Transverse colon (tissue), 4 donors: Measurements from ENCODE around the gene NHLRC1. TPM values are rescaled to one million over a fixed set of nuclear protein-coding genes. Genes with fewer than 3 reads are reported as not detected.

Source experiments
- DNase-seq: peaks from one replicate; pipeline ENCODE4 v3.0.0-alpha.2; 2019
- H3K27ac ChIP-seq, 4 donors: fragments of 200-600 bp; sonication (generic); 2 replicates each; pipeline ENCODE4 v1.5.1; 2016 to 2018; ENCODE audit warnings: inconsistent platforms in 4 of 4
- H3K27me3 ChIP-seq: fragments of 200-600 bp; sonication (generic); 2 replicates; pipeline ENCODE4 v1.5.1; 2017; ENCODE audit warnings: inconsistent platforms
- H3K36me3 ChIP-seq, 4 donors: fragments of 200-600 bp; sonication (generic); 2 replicates each; pipeline ENCODE4 v1.5.1; 2017 to 2019; ENCODE audit warnings: inconsistent platforms in 4 of 4
- H3K4me1 ChIP-seq, 4 donors: fragments of 200-600 bp; sonication (generic); 2 replicates each; pipeline ENCODE4 v1.5.1; 2017 to 2020; ENCODE audit warnings: inconsistent platforms in 4 of 4
- H3K4me3 ChIP-seq, 4 donors: fragments of 200-600 bp; sonication (generic); 1 replicate in 1 of 4; 2 replicates in 3 of 4; pipeline versions ENCODE4 v1.5.1 to v1.6.1; 2017 to 2019; ENCODE audit warnings: inconsistent platforms in 4 of 4
- H3K9me3 ChIP-seq, 2 donors: fragments of 200-600 bp; sonication (generic); 2 replicates each; pipeline ENCODE4 v1.5.1; 2017 to 2019; ENCODE audit warnings: inconsistent platforms in 2 of 2
- CTCF ChIP-seq, 5 experiments: fragments of 200-600 bp in 3 of 5; fragments of 450-650 bp in 2 of 5; sonication (generic) in 3 of 5; IDR thresholded peaks; 1 replicate in 2 of 5; 2 replicates in 3 of 5; pipeline ENCODE4 v1.5.1; 2016 to 2017; ENCODE audit warnings: antibody characterized with exemption in 5 of 5, inconsistent platforms in 3 of 5, mild to moderate bottlenecking in 2 of 5, moderate library complexity in 1 of 5
- EP300 ChIP-seq: sonication (generic); formaldehyde crosslinking; IDR thresholded peaks from one replicate; pipeline ENCODE4 v1.6.1; 2017; ENCODE audit warnings: antibody characterized with exemption, low read depth
- POLR2A ChIP-seq: fragments of 450-650 bp; IDR thresholded peaks from one replicate; pipeline ENCODE4 v1.6.1; 2016; ENCODE audit warnings: antibody characterized with exemption, mild to moderate bottlenecking, moderate library complexity
- POLR2AphosphoS5 ChIP-seq, 3 donors: sonication (generic); formaldehyde crosslinking; IDR thresholded peaks; one replicate each; pipeline ENCODE4 v1.6.1; 2016; ENCODE audit warnings: antibody characterized with exemption in 3 of 3
- WGBS, 2 donors: methylation state at CpG; one replicate each; pipeline ENCODE4 v1.1.5; 2018; ENCODE audit warnings: low coverage in 1 of 2; 5-methylcytosine and 5-hydroxymethylcytosine counted together
- in situ Hi-C, 4 donors: fragments of 200-750 bp; cut with MboI; loops; one replicate each; pipeline versions ENCODE4 v1.15.0 to v1.15.1; 2017; ENCODE audit warnings: low sequenced_read_pairs in 3 of 4, low pct_ligation_motif_present in 1 of 4, low pct_unique_long_range_greater_than_20kb in 1 of 4
- intact Hi-C: fragments of 100-400 bp; cut with DNase I; formaldehyde crosslinking; loops from one replicate; pipeline ENCODE4 v1.15.1; 2023; ENCODE audit warnings: low total_unique reads
- total RNA-seq, 4 donors: library from RNA; depleted of rRNA; stranded (reverse); fragments of >200 nt; gene quantifications; one replicate each; pipeline ENCODE4 v1.1.0, GENCODE V29; 2016

The NHLRC1 gene
- total RNA-seq, 4 donors from 2014 or later = 1.1 to 2.1 TPM; not detected in 2

- Histone ChIP-seq H3K4me3 (no peak overlapping the region), H3K36me3 (no peaks in the 10 kb centered on the region), H3K4me1 (peaks cover 0 to 16% (median 7%) of the 10 kb centered on the region in 4 donors), H3K27ac (no peak overlapping the region), H3K9me3 (no peaks in the 10 kb centered on the region), H3K27me3 (no peaks in the 10 kb centered on the region)
- 59 to 84% methylated on average over 3 of the region's 3 CpGs for WGBS, 2 donors
- in situ Hi-C loops = loop anchor here (25.0 kb wide), 3 partner anchors 131 to 531 kb away; partner anchors contain the start of gene KIF13A (in 1 of the 4)
- TF ChIP-seq POLR2AphosphoS5 (IDR thresholded peaks at IDR 0.05) (no peak), CTCF (IDR thresholded peaks at IDR 0.05) (no peak), EP300 (no peak), POLR2A (no peak)
- intact Hi-C loops = no loop called here
- no peak for DNase-seq
Measured at GRCh38 chr6:18118330-18118729, 4.1 kb downstream of the NHLRC1 start.

GRCh38 chr6:18117136-18117535, 5.3 kb downstream of the NHLRC1 start:
- Histone ChIP-seq H3K9me3 (no peaks in the 10 kb centered on the region), H3K36me3 (no peaks in the 10 kb centered on the region), H3K27me3 (no peaks in the 10 kb centered on the region), H3K4me3 (no peak overlapping the region), H3K27ac (no peak overlapping the region), H3K4me1 (peaks cover 0 to 10% (median 5%) of the 10 kb centered on the region in 4 donors)
- WGBS, 2 donors = 91% methylated on average over 5 of the region's 5 CpGs; no CpG with 5 or more reads in 1 of the 2 donors
- DNase-seq = no peak
- in situ Hi-C loops = loop anchor here (25.0 kb wide), 3 partner anchors 130 to 530 kb away; partner anchors contain the start of gene KIF13A (in 1 of the 4)
- TF ChIP-seq EP300 (no peak), CTCF (IDR thresholded peaks at IDR 0.05) (no peak), POLR2AphosphoS5 (IDR thresholded peaks at IDR 0.05) (no peak), POLR2A (no peak)
- intact Hi-C loops = no loop called here

DNA sequence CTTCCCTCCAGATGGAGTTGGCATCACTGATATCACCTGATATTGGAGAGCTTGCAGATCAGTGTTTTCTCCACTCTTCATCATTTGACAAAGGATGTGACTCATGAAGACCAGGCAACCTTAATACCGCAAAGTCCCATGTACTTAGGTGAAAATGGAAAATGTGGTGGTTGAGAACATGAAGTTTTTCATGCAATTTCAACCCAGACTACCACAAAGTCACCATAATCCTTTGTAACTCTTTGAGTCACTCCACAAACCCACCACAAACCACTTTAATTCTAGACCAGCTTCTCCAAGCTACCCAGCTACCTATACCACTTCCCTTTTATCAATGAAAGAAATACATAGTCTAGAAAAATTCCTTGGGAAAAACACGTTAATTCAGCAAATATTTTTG, 7.1 kb downstream of the NHLRC1 start:
- Histone ChIP-seq H3K4me1 (peaks cover 0 to 6% (median 2%) of the 10 kb centered on the region in 4 donors), H3K9me3 (no peaks in the 10 kb centered on the region), H3K4me3 (no peak overlapping the region), H3K36me3 (no peaks in the 10 kb centered on the region), H3K27ac (no peak overlapping the region), H3K27me3 (no peaks in the 10 kb centered on the region)
- 80 to 81% methylated on average over 1 to 2 of the region's 2 CpGs for WGBS, 2 donors
- TF ChIP-seq POLR2AphosphoS5 (IDR thresholded peaks at IDR 0.05) (no peak), EP300 (no peak), CTCF (IDR thresholded peaks at IDR 0.05) (no peak), POLR2A (no peak)
- intact Hi-C loops (no loop called here), in situ Hi-C loops (loop anchor here (25.0 kb wide), 3 partner anchors 128 to 528 kb away; partner anchors contain the start of gene KIF13A (in 1 of the 4))
- DNase-seq = no peak

DNA sequence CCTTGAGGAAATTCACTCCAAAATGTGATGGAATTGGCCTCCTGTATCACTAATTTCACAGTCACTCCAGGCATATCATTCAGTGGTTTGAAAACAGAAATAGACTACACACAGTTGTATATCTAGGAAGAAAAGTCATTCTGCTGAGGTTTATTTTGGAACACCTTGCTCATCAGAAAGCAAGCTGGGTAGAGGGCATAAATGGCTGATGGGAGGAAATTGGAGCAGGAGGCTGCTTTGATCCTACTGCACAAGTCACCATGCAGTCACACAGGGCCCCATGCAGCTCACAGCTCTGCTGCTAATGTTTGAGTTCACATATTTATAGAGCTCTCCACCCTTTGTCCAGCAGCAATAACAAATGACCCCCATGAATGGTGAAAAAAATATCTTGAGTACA, 12.3 kb downstream of the NHLRC1 start:
- no peaks in the 10 kb centered on the region for H3K36me3 ChIP-seq
- no peak for DNase-seq
- intact Hi-C loops = no loop called here
- H3K9me3 ChIP-seq = peaks cover 0 to 3% of the 10 kb centered on the region in 2 donors
- in situ Hi-C loops = loop anchor here (25.0 kb wide), 3 partner anchors 123 to 523 kb away; partner anchors contain the start of gene KIF13A (in 1 of the 4)
- TF ChIP-seq POLR2A (no peak), CTCF (IDR thresholded peaks at IDR 0.05) (no peak)
- no peaks in the 10 kb centered on the region for H3K4me1 ChIP-seq
- H3K4me3 ChIP-seq = no peak overlapping the region
- H3K27ac ChIP-seq = no peak overlapping the region
- no peaks in the 10 kb centered on the region for H3K27me3 ChIP-seq
